GM19395 (cell line): ENCODE data around the gene BMPR1B.
"Not testable (repeated sequence)": the region's sequence is repeated elsewhere in the genome, so short reads cannot be mapped to it uniquely, and the experiment has no call there.

Source experiments
- ATAC-seq: cut with Tn5 transposase; IDR thresholded peaks from one replicate; pipeline ENCODE4 v1.9.1; 2021; ENCODE audit warnings: mild to moderate bottlenecking, moderate library complexity; ENCODE audit not compliant: unreplicated experiment

Gene BMPR1B

DNA sequence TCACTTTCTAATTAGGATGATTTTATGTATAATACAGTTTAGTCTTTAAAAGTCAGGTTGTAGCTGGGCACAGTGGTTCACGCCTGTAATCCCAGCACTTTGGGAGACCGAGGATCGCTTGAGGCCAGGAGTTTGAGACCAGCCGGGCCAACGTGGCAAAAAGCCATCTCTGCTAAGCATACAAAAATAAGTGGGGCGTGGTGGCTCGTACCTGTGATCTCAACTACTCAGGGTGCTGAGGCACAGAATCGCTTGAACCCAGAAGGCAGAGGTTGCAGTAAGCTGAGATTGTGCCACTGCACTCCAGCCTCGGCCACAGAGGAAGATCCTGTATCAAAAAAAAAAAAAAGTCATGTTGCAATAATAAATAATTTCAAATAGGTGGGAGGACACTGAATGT lies 364.2 kb downstream of the BMPR1B start:
- ATAC-seq: no peak

- ATAC-seq: no peak
Measured at GRCh38 chr4:95124906-95125504, 367.2 kb downstream of the BMPR1B start.

DNA sequence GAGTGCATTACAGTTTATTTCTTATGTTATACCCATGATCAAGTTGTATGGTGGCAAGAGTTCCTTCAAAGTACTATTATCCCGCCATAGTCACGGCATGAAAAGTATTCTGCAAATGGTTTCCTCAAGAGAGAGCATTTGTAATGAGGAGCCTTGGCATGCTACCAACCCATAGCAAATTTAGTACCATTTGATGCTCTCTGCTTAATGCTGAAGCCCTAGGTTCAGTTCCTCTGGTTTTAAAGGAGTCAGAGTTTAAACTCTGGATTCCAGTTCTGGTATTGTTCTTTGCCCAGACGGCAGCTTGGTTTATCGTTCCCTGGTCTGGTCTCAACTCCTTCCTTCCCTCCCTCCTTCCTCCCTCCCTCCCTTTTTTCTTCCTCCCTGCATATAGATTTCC lies 371.3 kb downstream of the BMPR1B start:
- no peak for ATAC-seq

- no peak for ATAC-seq
Measured at GRCh38 chr4:95129821-95130311, 372.1 kb downstream of the BMPR1B start.

GRCh38 chr4:95134016-95134415 lies 376.3 kb downstream of the BMPR1B start:
- not testable (repeated sequence) for ATAC-seq

- ATAC-seq: not testable (repeated sequence)
Measured at GRCh38 chr4:95139424-95139823, 381.7 kb downstream of the BMPR1B start.

GRCh38 chr4:95141361-95141760 lies 383.6 kb downstream of the BMPR1B start:
- ATAC-seq: no peak

DNA sequence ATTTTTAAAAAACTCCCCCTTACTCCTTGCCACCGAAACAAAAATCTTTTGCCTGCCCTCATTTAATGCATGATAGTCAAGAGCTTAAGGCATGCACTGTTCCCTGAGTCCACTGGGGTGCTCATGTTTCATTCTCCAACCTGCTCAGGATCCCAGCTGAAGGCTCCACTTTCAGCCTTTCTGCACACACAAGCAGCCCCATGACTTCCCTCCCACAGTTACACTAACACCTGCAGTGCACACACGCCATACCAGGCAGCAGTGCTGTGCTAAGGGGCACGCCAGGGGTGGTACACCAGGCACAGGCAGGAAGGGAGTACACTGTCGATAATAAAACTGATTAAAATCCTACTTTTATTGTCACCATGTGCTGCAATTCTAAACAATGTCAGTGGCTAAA lies 385.2 kb downstream of the BMPR1B start:
- no peak for ATAC-seq

- ATAC-seq: no peak
Measured at GRCh38 chr4:95151255-95151654, 393.5 kb downstream of the BMPR1B start.

DNA sequence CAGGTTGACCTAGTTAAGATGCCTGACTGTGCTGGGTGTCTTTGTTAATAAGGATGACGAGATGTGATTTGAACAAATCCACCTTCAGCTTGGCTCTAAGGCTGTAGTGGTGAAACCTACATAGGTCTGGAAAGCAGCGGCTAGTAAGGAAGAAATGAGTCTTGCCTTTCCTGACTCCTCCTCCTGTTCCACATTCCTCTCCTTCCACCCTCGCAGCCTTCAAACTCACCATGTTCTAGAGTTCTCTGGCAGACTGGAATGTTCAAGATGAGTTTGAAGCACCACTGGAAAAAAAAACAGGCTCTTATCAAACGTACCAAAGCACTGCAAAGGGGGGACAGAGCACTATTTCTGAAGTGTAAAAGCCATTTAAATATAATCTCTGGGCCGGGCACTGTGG lies 395.4 kb downstream of the BMPR1B start:
- ATAC-seq: no peak

- peak; percentile 80 for ATAC-seq
Measured at GRCh38 chr4:95155759-95156451, 398.1 kb downstream of the BMPR1B start.

DNA sequence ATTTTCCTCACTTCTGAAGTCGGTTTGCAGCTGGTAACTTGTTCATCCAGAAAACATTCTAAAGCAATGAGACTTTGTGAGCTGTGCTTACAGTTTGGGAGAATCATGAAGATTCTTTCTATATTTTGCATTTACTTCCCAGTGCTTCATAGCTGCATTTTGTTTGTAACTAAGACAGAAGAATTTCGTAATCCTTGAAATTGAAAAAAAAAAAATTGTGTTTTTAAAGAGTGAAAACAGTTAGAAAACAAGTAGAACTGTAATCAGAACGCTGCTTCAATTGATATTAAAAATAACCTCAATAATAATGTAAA lies 398.7 kb downstream of the BMPR1B start:
- ATAC-seq: no peak

DNA sequence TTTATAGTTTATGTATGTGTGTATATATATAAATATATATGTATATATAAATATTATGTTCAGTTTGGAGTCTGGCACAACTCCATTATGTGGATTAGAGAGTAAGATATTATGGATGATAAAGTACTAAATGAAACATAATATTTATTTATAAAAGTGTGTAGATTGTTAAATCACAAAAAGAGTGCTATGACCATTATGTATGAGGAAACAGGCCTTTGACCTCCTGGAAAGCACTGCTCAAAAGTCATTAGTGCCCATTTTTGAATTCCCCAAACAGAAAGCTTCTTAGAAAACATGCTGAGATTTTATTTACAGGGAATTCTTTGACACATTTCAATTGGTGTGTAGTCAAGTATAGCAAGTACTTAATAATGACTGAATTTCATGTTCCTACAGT lies 399.8 kb downstream of the BMPR1B start:
- ATAC-seq: no peak

DNA sequence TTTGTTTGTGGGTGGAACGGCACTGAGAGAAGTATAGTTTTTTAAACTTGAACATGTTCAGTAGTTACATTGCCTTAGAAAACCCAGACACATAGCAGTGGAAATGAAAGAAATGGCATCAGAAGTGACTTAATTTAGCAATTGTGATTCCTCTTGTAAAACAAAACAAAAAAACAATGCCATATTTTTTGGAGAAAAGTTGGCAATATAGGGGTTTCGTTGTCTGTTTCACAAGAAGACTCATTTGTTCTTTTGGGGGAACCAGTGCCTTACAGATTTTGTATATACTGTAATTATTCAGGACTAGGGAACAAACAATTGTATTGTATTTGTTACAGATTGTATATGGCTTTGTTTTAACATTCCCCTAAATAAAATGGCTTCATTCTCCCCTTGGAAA lies 400.3 kb downstream of the BMPR1B start:
- ATAC-seq: no peak

GRCh38 chr4:95158626-95159025 lies 400.9 kb downstream of the BMPR1B start:
- no peak for ATAC-seq

DNA sequence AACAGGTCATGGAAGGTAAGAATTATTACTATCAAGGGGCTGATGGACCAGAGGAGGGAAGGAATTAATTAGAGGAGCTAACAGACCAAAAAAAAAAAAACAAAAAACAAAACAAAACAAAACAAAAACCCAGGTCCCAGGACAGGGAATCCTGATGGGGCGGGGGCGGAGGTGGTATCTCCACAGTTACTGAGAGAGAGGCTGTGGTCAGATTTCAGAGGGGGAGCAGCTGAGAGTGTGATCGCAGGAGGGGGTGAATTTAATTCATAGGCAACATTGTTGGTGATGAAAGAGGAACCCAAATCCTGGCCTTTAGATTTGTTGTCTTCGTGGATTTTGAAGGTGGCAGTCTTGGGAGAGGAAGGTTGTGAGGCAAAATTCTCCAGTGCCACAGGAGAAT lies 401.6 kb downstream of the BMPR1B start:
- no peak for ATAC-seq

DNA sequence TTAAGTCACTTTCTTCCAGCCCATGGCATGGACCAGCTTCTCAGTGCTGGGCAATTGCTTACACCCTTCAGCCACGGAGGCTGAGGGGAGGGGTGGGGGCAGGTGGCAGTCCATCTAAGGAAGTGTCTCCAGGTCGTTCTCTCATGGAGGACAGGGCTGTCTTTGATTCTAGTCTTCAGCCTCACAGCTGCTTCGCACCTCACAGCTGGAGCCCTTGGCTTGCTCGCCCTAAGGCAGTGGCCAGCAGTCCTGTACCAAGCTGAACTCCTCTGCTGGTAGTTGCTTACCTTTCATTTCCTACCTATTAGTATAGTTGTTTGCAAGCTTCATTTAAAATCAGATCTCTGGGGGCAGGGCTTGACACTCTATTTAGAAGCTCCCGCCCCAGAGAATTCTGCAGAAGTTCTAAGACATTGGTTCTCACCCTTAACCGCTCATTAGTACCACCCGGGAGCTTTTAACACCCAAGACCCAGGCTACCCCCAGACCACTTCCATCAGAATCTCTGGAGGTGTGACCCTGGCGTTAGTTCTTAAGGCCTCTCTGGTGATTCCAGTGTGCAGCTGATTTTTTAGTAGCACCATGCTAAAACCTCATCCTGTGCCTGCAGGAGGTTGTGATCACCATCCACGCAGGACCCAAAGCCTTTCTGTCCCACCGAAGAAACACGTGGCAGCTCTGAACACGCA lies 404.2 kb downstream of the BMPR1B start:
- ATAC-seq: no peak

- ATAC-seq: no peak
Measured at GRCh38 chr4:95162867-95163266, 405.1 kb downstream of the BMPR1B start.

DNA sequence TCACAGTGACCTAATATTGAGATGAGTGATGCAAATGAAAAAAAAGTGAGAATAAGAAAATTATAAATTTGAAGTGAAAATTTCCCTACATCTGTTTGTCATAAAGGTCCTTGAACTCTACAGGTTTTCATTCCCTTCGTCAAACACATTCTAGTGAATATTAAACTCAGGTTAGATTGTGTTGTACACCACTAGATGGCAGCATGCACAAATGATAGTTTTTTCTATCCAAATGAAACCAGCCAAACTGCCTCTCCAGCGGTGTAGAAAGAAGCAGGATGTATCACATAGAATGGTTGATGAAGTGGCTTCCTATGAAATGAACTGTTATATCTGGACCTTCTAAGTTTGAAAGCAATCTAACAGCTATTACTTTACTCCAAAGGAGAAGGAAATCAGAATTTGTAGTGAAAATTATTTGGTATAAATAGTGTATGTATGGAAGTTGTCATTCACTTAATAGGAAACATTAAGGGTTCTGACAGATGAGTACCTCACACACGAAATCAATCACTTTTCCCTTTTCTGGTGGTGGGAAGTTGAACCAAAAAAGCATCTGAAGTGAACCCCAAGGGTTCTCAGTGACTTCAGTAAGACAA lies 408.3 kb downstream of the BMPR1B start:
- ATAC-seq: peak; percentile 94

DNA sequence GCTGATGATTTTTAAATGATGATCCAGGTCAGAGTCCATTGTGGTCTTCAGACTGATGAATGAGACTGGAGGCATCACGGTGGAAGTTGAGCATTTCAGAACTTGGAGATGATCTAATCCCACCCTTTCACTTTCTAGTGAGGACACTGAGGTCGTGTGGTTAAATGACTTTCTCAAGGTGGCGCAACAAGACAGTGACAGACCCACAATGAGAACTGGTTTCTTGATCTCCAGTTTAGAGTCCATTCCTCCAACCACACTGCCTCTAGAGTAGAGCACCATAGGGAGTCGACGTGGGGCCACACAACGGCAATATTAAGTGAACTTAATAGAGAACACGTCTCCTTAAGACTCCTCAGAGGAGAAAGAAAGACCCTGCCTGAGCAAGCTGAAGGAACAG lies 410.1 kb downstream of the BMPR1B start:
- ATAC-seq: no peak

DNA sequence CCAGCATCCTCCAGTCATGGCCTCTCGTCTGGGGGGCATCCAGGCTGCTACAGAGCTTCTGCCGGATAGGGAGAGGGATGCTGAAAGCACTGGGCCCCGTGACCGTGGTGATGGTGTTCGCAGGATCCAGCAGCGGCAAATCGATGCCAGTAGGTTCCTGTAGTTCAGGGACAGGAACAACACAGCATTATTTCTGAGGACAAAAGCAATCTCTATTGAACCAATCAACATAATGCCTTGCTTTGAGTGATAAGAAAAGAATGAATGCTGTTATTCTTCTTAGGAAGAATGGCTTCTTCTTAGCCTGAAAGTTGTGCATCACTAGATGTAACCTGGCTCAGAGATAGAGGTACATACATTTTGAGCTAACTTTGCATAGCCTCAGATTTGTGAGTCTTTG lies 412.4 kb downstream of the BMPR1B start:
- ATAC-seq: no peak

- not testable (repeated sequence) for ATAC-seq
Measured at GRCh38 chr4:95171377-95171776, 413.6 kb downstream of the BMPR1B start.
